HG02642 (cell line): Measurements from ENCODE around the gene MICB.
"Not testable (repeated sequence)": the region's sequence is repeated elsewhere in the genome, so short reads cannot be mapped to it uniquely, and the experiment has no call there.

ENCODE experiments used
- ATAC-seq: cut with Tn5 transposase; IDR thresholded peaks from one replicate; pipeline ENCODE4 v1.9.1; 2021; ENCODE audit warnings: mild to moderate bottlenecking; ENCODE audit not compliant: unreplicated experiment, poor library complexity

Gene MICB

GRCh38 chr6:31473780-31474761 lies 23.9 kb upstream of the MICB start:
- ATAC-seq: no peak

- no peak for ATAC-seq
Measured at GRCh38 chr6:31474871-31475286, 23.1 kb upstream of the MICB start.

GRCh38 chr6:31476515-31477139 lies 21.3 kb upstream of the MICB start:
- ATAC-seq: no peak

- ATAC-seq: no peak
Measured at GRCh38 chr6:31477521-31477920, 20.4 kb upstream of the MICB start.

- ATAC-seq: no peak
Measured at GRCh38 chr6:31478186-31478950, 19.6 kb upstream of the MICB start.

GRCh38 chr6:31479151-31479932 lies 18.6 kb upstream of the MICB start:
- no peak for ATAC-seq

- ATAC-seq: no peak
Measured at GRCh38 chr6:31479933-31480535, 17.9 kb upstream of the MICB start.

- ATAC-seq: no peak
Measured at GRCh38 chr6:31480574-31480973, 17.4 kb upstream of the MICB start.

- no peak for ATAC-seq
Measured at GRCh38 chr6:31483392-31483791, 14.6 kb upstream of the MICB start.

GRCh38 chr6:31485055-31485454 lies 12.9 kb upstream of the MICB start:
- ATAC-seq: no peak

GRCh38 chr6:31486065-31486837 lies 11.7 kb upstream of the MICB start:
- not testable (repeated sequence) for ATAC-seq

- ATAC-seq: not testable (repeated sequence)
Measured at GRCh38 chr6:31487674-31488073, 10.3 kb upstream of the MICB start.

GRCh38 chr6:31489086-31489485 lies 8.9 kb upstream of the MICB start:
- no peak for ATAC-seq

- no peak for ATAC-seq
Measured at GRCh38 chr6:31490115-31490873, 7.7 kb upstream of the MICB start.

GRCh38 chr6:31493550-31493874 lies 4.4 kb upstream of the MICB start:
- ATAC-seq: not testable (repeated sequence)

- ATAC-seq: peak; percentile 52
Measured at GRCh38 chr6:31493875-31494694, 3.9 kb upstream of the MICB start.

- no peak for ATAC-seq
Measured at GRCh38 chr6:31495580-31495979, 2.4 kb upstream of the MICB start.
